K562 (cell line): Measurements from ENCODE around the gene VWA5B1.

Experiments used
- C11orf30 ChIP-seq: fragments of 450-650 bp; IDR thresholded peaks from 2 replicates; pipeline ENCODE4 v1.6.1; 2016; ENCODE audit warnings: low read depth, mild to moderate bottlenecking
- CBX5 ChIP-seq: IDR thresholded peaks from 2 replicates; pipeline ENCODE4 v1.6.1; 2014; ENCODE audit warnings: low read depth, borderline replicate concordance
- CEBPB ChIP-seq: fragments of 450-650 bp; IDR thresholded peaks from 2 replicates; pipeline ENCODE4 v1.6.1; 2016; ENCODE audit warnings: missing genetic modification characterization, missing compliant biosample characterization
- DNMT1 ChIP-seq: fragments of 450-650 bp; IDR thresholded peaks from 2 replicates; pipeline ENCODE4 v1.6.1; 2016; ENCODE audit warnings: antibody characterized with exemption, mild to moderate bottlenecking
- GABPA ChIP-seq: fragments of 200-800 bp; sonication (Bioruptor generic); conservative IDR thresholded peaks from 2 replicates; pipeline ENCODE4 v1.6.1; 2016; ENCODE audit warnings: low read depth, missing genetic modification characterization, missing compliant biosample characterization
- NR3C1 ChIP-seq: sonication (generic); formaldehyde crosslinking; IDR thresholded peaks from 2 replicates; pipeline ENCODE4 v1.8.1; 2022; ENCODE audit warnings: missing genetic modification reagents
- POLR2A ChIP-seq: fragments of 450-650 bp; conservative IDR thresholded peaks from 2 replicates; pipeline ENCODE4 v1.6.1; 2016
- SRF ChIP-seq, 2 experiments: fragments of 250-450, 450-650 bp in 1 of 2; sonication (Bioruptor Pico) in 1 of 2; sonication (generic) in 1 of 2; formaldehyde crosslinking; IDR thresholded peaks; 2 replicates each; pipeline versions ENCODE4 v1.5.0 to v1.5.1; 2020 to 2022; ENCODE audit warnings: mild to moderate bottlenecking in 1 of 2, missing genetic modification reagents in 1 of 2
- TRIM28 ChIP-seq: fragments of 450-650 bp; IDR thresholded peaks from 2 replicates; pipeline ENCODE4 v1.6.1; 2017
- TF ChIP-seq, protein P1 (sequence below), 3 experiments: IDR thresholded peaks in 2 of 3; conservative IDR thresholded peaks in 1 of 3; 2 replicates each; pipeline ENCODE4 v1.5.1; 2011 to 2012; ENCODE audit warnings: low read length in 3 of 3, mild to moderate bottlenecking in 3 of 3, control low read depth in 2 of 3, improper control_type of control experiment in 1 of 3, inconsistent platforms in 1 of 3, low read depth in 1 of 3, mixed read lengths in 1 of 3, moderate library complexity in 1 of 3; ENCODE audit not compliant: insufficient read depth in 2 of 3

DNA sequence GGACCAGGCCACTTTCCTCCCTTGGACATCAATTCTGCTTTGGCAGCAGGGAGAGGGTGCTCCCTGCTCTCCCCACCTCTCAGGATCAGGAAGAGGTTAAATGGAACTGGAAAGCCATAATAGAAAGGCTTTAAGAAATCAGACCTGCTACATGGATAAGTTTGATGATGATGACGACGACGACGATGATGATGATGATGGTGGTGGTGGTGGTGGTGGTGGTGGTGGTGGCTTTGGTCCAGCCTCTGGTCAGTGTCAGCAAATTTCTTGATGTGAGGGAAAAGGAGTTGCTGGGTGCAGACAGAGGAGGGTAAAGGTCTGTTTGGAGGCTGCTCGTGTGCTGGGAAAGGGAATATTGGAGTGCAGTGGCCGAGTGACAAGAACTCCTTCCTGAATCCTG lies 36.8 kb downstream of the VWA5B1 start:
- TF ChIP-seq SRF (CRISPR knock-in tag; IDR thresholded peaks at IDR 0.05) = no peak
- no peak for TF ChIP-seq GABPA (tag)
- TF ChIP-seq, protein P1, sequence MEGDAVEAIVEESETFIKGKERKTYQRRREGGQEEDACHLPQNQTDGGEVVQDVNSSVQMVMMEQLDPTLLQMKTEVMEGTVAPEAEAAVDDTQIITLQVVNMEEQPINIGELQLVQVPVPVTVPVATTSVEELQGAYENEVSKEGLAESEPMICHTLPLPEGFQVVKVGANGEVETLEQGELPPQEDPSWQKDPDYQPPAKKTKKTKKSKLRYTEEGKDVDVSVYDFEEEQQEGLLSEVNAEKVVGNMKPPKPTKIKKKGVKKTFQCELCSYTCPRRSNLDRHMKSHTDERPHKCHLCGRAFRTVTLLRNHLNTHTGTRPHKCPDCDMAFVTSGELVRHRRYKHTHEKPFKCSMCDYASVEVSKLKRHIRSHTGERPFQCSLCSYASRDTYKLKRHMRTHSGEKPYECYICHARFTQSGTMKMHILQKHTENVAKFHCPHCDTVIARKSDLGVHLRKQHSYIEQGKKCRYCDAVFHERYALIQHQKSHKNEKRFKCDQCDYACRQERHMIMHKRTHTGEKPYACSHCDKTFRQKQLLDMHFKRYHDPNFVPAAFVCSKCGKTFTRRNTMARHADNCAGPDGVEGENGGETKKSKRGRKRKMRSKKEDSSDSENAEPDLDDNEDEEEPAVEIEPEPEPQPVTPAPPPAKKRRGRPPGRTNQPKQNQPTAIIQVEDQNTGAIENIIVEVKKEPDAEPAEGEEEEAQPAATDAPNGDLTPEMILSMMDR (IDR thresholded peaks at IDR 0.05 in 2 of 3, conservative IDR thresholded peaks at IDR 0.05 in 1 of 3; ENCODE audit: insufficient read depth in 2 of 3, low read depth in 1 of 3, low read length in 3 of 3) = no peak
- TF ChIP-seq POLR2A = no peak
- no peak for TF ChIP-seq CEBPB (tag)
- TF ChIP-seq TRIM28 = no peak
- TF ChIP-seq C11orf30 = no peak
- no peak for TF ChIP-seq NR3C1
- TF ChIP-seq CBX5 = no peak
- no peak for TF ChIP-seq DNMT1
